OCI-LY1 (cell line): ENCODE data around the gene FAXDC2.

Experiments used
- H2AFZ ChIP-seq: fragments of 200-600 bp; sonication (generic), shearing (Covaris generic); 2 replicates; pipeline ENCODE4 v1.6.0; 2014; ENCODE audit warnings: antibody characterized with exemption, mild to moderate bottlenecking, low read length
- H3F3A ChIP-seq: fragments of 200-600 bp; sonication (generic), shearing (Covaris generic); 2 replicates; pipeline ENCODE4 v1.6.0; 2014; ENCODE audit warnings: mild to moderate bottlenecking, antibody characterized with exemption, low read length, moderate library complexity; ENCODE audit not compliant: insufficient read depth
- H3K27ac ChIP-seq: fragments of 200-600 bp; sonication (generic); 2 replicates; pipeline ENCODE4 v1.5.1; 2014; ENCODE audit warnings: low read length, mixed run types, mild to moderate bottlenecking, low read depth; ENCODE audit not compliant: poor library complexity, severe bottlenecking
- H3K27me3 ChIP-seq: fragments of 200-600 bp; sonication (generic); 2 replicates; pipeline ENCODE4 v1.6.0; 2014; ENCODE audit warnings: antibody characterized with exemption, mild to moderate bottlenecking, low read length, moderate library complexity; ENCODE audit not compliant: insufficient read depth
- H3K36me3 ChIP-seq: fragments of 200-600 bp; sonication (generic); 2 replicates; pipeline ENCODE4 v1.6.1; 2014; ENCODE audit warnings: mild to moderate bottlenecking, antibody characterized with exemption, low read length, moderate library complexity, mixed read lengths; ENCODE audit not compliant: insufficient read depth
- H3K4me1 ChIP-seq: fragments of 200-600 bp; sonication (generic); 2 replicates; pipeline ENCODE4 v1.5.1; 2014; ENCODE audit warnings: mild to moderate bottlenecking, low read length, moderate library complexity; ENCODE audit not compliant: insufficient read depth, severe bottlenecking
- H3K4me2 ChIP-seq: fragments of 200-600 bp; sonication (generic), shearing (Covaris generic); 2 replicates; pipeline ENCODE4 v1.6.1; 2014; ENCODE audit warnings: low read length
- H3K4me3 ChIP-seq: fragments of 200-600 bp; sonication (generic); 2 replicates; pipeline ENCODE4 v1.5.1; 2014; ENCODE audit warnings: low read length, low read depth, mild to moderate bottlenecking, mixed read lengths; ENCODE audit not compliant: poor library complexity, severe bottlenecking
- H3K79me2 ChIP-seq: fragments of 200-600 bp; shearing (Covaris generic); 2 replicates; pipeline ENCODE4 v1.6.1; 2016; ENCODE audit warnings: mixed run types, low read length, mixed read lengths; ENCODE audit not compliant: insufficient read depth
- H3K9ac ChIP-seq: fragments of 200-600 bp; sonication (generic), shearing (Covaris generic); 2 replicates; pipeline ENCODE4 v1.6.1; 2014; ENCODE audit warnings: mild to moderate bottlenecking, low read length, mixed read lengths
- H3K9me2 ChIP-seq: fragments of 200-600 bp; sonication (generic), shearing (Covaris generic); 2 replicates; pipeline ENCODE4 v1.6.1; 2014; ENCODE audit warnings: low read depth, mild to moderate bottlenecking, low read length, mixed read lengths
- H3K9me3 ChIP-seq: fragments of 200-600 bp; shearing (Covaris generic); 2 replicates; pipeline ENCODE4 v1.6.1; 2014; ENCODE audit warnings: low read length, mixed read lengths
- H4K20me1 ChIP-seq: fragments of 200-600 bp; sonication (generic), shearing (Covaris generic); 2 replicates; pipeline ENCODE4 v1.6.0; 2016; ENCODE audit warnings: mild to moderate bottlenecking, low read length; ENCODE audit not compliant: insufficient read depth
- EZH2 ChIP-seq: fragments of 200-600 bp; sonication (generic), shearing (Covaris generic); IDR thresholded peaks from 2 replicates; pipeline ENCODE4 v1.8.0; 2017; ENCODE audit warnings: borderline replicate concordance, mixed run types, mild to moderate bottlenecking, antibody characterized with exemption, low read length, moderate library complexity, mixed read lengths
- TF ChIP-seq, protein P1 (sequence below): fragments of 200-600 bp; sonication (generic), shearing (Covaris generic); IDR thresholded peaks from 2 replicates; pipeline ENCODE4 v1.5.1; 2017; ENCODE audit warnings: mild to moderate bottlenecking, antibody characterized with exemption, low read length, moderate library complexity, mixed read lengths

Gene FAXDC2

DNA sequence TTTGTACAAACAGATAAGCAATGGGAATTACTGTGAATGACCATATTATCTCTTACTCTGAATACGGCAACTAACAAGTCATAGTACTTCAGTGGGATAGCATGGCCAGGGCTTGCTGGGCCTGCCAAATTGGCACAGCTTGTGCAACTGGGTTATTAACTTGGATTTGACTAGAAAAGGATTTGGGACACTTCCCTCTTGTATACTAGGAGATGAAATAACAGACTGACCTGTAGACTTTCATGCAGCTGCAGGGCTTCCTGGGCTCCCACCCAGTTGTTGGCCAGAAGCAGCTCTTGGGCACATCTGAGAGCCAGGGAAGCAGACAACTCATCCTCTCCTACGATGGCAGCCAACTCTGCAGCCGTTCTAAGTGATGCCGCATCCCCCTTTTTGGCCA lies 47.8 kb upstream of the FAXDC2 start:
- no peak overlapping the region for H3K4me2 ChIP-seq
- H3K9me3 ChIP-seq, result no peaks in the 10 kb centered on the region
- H4K20me1 ChIP-seq, result no peaks in the 10 kb centered on the region
- no peaks in the 10 kb centered on the region for H3K4me1 ChIP-seq
- H3K36me3 ChIP-seq, result peaks cover 94% of the 10 kb centered on the region
- H3F3A ChIP-seq, result no peaks in the 10 kb centered on the region
- H2AFZ ChIP-seq, result no peak overlapping the region
- H3K79me2 ChIP-seq, result no peaks in the 10 kb centered on the region
- TF ChIP-seq, protein P1, sequence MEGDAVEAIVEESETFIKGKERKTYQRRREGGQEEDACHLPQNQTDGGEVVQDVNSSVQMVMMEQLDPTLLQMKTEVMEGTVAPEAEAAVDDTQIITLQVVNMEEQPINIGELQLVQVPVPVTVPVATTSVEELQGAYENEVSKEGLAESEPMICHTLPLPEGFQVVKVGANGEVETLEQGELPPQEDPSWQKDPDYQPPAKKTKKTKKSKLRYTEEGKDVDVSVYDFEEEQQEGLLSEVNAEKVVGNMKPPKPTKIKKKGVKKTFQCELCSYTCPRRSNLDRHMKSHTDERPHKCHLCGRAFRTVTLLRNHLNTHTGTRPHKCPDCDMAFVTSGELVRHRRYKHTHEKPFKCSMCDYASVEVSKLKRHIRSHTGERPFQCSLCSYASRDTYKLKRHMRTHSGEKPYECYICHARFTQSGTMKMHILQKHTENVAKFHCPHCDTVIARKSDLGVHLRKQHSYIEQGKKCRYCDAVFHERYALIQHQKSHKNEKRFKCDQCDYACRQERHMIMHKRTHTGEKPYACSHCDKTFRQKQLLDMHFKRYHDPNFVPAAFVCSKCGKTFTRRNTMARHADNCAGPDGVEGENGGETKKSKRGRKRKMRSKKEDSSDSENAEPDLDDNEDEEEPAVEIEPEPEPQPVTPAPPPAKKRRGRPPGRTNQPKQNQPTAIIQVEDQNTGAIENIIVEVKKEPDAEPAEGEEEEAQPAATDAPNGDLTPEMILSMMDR, result no peak
- no peak for TF ChIP-seq EZH2
- no peaks in the 10 kb centered on the region for H3K9me2 ChIP-seq
- no peak overlapping the region for H3K4me3 ChIP-seq
- H3K27ac ChIP-seq, result no peak overlapping the region
- no peaks in the 10 kb centered on the region for H3K27me3 ChIP-seq
- no peak overlapping the region for H3K9ac ChIP-seq

DNA sequence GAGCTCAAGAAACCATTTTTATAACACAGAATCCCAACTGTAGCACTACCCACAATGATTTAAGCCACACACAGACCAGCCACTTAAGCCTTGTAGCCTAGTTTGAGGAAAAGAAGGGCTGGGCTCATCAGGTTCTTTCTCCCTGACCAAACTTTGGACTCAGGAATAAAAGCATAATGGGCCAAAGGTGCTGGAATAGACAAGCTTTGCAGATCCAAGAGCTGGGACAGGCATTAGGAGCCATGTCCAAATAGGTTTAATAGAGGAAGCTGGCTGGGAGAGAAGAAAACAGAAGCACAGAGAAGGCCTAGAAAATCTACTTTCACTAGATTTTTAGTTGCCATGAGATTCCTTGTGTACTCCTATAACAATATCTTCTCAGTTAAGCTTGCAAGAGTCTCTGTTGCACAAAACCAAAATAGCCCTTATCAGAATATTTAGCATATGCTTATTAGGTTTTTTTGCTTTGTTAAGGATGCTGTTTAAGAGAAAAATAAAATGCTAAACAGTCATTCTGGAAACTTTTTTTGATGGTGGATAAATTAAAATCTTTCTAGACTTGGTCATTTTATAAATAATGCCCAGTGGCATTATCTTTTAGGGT lies 46.3 kb upstream of the FAXDC2 start:
- Histone ChIP-seq H3K27me3 (no peaks in the 10 kb centered on the region), H3K36me3 (peaks cover 92% of the 10 kb centered on the region), H3K4me2 (no peak overlapping the region)

DNA sequence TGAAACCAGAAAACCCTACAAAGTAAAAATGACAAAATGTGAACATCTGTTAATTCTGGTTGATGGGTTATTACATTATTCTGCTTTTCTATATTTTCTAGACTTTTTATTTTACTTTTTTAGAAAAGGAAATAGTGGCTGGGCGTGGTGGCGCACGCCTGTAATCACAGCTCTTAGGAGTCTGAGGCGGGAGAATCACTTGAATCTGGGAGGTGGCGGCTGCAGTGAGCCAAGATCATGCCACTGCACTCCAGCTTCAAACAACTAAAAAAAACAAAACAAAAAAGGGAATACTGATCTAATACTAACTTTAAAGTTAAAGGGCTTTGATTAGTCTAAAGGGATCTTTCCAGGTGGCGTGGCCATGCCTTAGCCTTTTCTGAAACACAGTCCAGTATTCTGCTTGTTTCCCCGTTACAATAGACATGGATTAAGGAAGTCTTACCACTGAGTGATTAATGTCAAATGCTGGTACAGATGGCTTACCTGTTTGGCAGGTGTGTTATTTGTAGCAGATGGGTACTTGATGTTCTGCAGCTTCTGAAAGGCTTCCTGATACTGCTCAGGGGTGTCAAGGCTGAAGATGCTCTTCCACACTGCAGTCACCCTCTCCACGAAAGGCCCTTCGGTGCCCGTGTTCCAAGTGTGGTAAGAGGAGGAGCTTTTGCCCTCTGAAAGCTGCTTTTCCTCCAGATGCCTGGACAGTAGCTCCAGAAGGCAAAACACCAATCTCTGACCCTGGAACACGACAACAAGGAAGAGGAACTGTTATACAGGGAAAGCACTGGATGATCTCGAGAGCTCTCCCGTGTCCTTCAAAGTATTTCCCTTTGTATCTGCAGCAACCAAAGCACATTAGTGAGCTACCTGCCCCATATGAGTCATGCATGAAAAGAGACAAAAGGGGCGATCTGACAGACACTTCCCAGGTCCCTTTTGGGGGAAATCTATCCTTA lies 45.5 kb upstream of the FAXDC2 start:
- Histone ChIP-seq H3F3A (no peaks in the 10 kb centered on the region), H3K27ac (no peak overlapping the region), H3K79me2 (no peaks in the 10 kb centered on the region), H4K20me1 (no peaks in the 10 kb centered on the region), H2AFZ (no peak overlapping the region), H3K4me1 (no peaks in the 10 kb centered on the region), H3K9ac (no peak overlapping the region), H3K4me3 (no peak overlapping the region), H3K27me3 (no peaks in the 10 kb centered on the region), H3K4me2 (no peak overlapping the region), H3K9me2 (no peaks in the 10 kb centered on the region), H3K36me3 (peaks cover 92% of the 10 kb centered on the region), H3K9me3 (no peaks in the 10 kb centered on the region)
- no peak for TF ChIP-seq EZH2

More for the DNA sequence above, 46.3 kb upstream of the FAXDC2 start:
- Histone ChIP-seq H4K20me1 (no peaks in the 10 kb centered on the region), H3K4me3 (no peak overlapping the region), H3F3A (no peaks in the 10 kb centered on the region), H3K9me3 (no peaks in the 10 kb centered on the region), H3K9ac (no peak overlapping the region), H3K4me1 (no peaks in the 10 kb centered on the region), H3K27ac (no peak overlapping the region), H3K9me2 (no peaks in the 10 kb centered on the region), H3K79me2 (no peaks in the 10 kb centered on the region), H2AFZ (no peak overlapping the region)
- no peak for TF ChIP-seq EZH2

DNA sequence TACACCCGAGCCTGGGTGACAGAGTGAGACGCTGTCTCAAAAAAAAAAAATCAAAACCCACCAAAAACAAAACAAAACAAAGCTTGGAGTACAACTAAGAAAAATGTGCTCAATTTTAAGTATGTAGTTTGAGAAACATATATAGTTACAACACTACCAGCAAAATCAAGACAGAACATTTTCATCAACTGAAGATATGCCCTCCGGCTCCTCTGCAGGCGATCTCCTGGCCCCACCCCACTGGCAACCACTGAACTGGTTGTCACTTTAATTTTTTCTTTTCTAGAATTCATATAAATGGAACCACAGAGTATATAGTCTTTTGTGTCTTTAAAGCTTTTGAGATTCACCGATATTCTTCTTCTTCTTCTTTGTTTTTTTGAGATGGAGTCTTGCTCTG lies 43.0 kb upstream of the FAXDC2 start:
- Histone ChIP-seq H3K9ac (no peak overlapping the region), H3K4me3 (no peak overlapping the region), H3K4me2 (no peak overlapping the region), H3K4me1 (no peaks in the 10 kb centered on the region), H3K9me2 (no peaks in the 10 kb centered on the region), H3K79me2 (no peaks in the 10 kb centered on the region), H3K27me3 (no peaks in the 10 kb centered on the region), H3F3A (no peaks in the 10 kb centered on the region), H3K36me3 (peaks cover 92% of the 10 kb centered on the region), H2AFZ (no peak overlapping the region), H4K20me1 (no peaks in the 10 kb centered on the region), H3K27ac (no peak overlapping the region), H3K9me3 (no peaks in the 10 kb centered on the region)
- TF ChIP-seq EZH2, result no peak
- TF ChIP-seq, protein P1, result no peak
